ENCODE measurements around the gene KCNIP1.

KCNIP1 gene

GRCh38 chr5:170732685-170733084 lies 228.9 kb downstream of the KCNIP1 start:
- no peak overlapping the region for H3K4me2 ChIP-seq (ENCODE audit: low read depth, low read length, poor library complexity, severe bottlenecking)
- no peaks in the 10 kb centered on the region for H3F3A ChIP-seq (ENCODE audit: insufficient read depth)
- H3K9me3 ChIP-seq (ENCODE audit: insufficient read depth, low read length), result no peaks in the 10 kb centered on the region
- no peaks in the 10 kb centered on the region for H3K79me2 ChIP-seq (ENCODE audit: insufficient read depth, low read length)
- H3K36me3 ChIP-seq (ENCODE audit: low read length), result no peaks in the 10 kb centered on the region
- no peak overlapping the region for H3K4me3 ChIP-seq (ENCODE audit: insufficient read depth, low read length, poor library complexity, severe bottlenecking)
- TF ChIP-seq CTCF (IDR thresholded peaks at IDR 0.05; ENCODE audit: insufficient read depth, low read length, poor library complexity, severe bottlenecking) (no peak), EZH2phosphoT487 (conservative IDR thresholded peaks at IDR 0.05; ENCODE audit: low read length) (no peak)
- no peak overlapping the region for H2AFZ ChIP-seq (ENCODE audit: low read depth, low read length, severe bottlenecking)
- no peak overlapping the region for H3K9ac ChIP-seq (ENCODE audit: low read length)
- H3K27me3 ChIP-seq (ENCODE audit: low read length), result no peaks in the 10 kb centered on the region; the same call in 1 of the 2 replicates
- no peak overlapping the region for H3K27ac ChIP-seq (ENCODE audit: low read depth, low read length)
- H3K9me2 ChIP-seq (replicated peaks; ENCODE audit: insufficient read depth, low read length), result no peaks in the 10 kb centered on the region
- no peaks in the 10 kb centered on the region for H4K20me1 ChIP-seq (ENCODE audit: low read depth, low read length)

GRCh38 chr5:170736966-170737365 lies 233.1 kb downstream of the KCNIP1 start:
- Histone ChIP-seq H3K79me2 (ENCODE audit: insufficient read depth, low read length) (no peaks in the 10 kb centered on the region), H3F3A (ENCODE audit: insufficient read depth) (no peaks in the 10 kb centered on the region), H3K36me3 (ENCODE audit: low read length) (no peaks in the 10 kb centered on the region), H3K9me2 (replicated peaks; ENCODE audit: insufficient read depth, low read length) (no peaks in the 10 kb centered on the region), H3K4me3 (ENCODE audit: insufficient read depth, low read length, poor library complexity, severe bottlenecking) (no peak overlapping the region), H2AFZ (ENCODE audit: low read depth, low read length, severe bottlenecking) (no peak overlapping the region), H3K4me2 (ENCODE audit: low read depth, low read length, poor library complexity, severe bottlenecking) (no peak overlapping the region), H3K9me3 (ENCODE audit: insufficient read depth, low read length) (no peaks in the 10 kb centered on the region), H4K20me1 (ENCODE audit: low read depth, low read length) (no peaks in the 10 kb centered on the region), H3K27me3 (ENCODE audit: low read length) (no peaks in the 10 kb centered on the region; the same call in 1 of the 2 replicates), H3K27ac (ENCODE audit: low read depth, low read length) (no peak overlapping the region), H3K9ac (ENCODE audit: low read length) (no peak overlapping the region)
- no peak for TF ChIP-seq EZH2phosphoT487 (conservative IDR thresholded peaks at IDR 0.05; ENCODE audit: low read length)
- no peak for TF ChIP-seq CTCF (IDR thresholded peaks at IDR 0.05; ENCODE audit: insufficient read depth, low read length, poor library complexity, severe bottlenecking)

- Histone ChIP-seq H3K27ac (ENCODE audit: low read depth, low read length) (no peak overlapping the region), H3K36me3 (ENCODE audit: low read length) (no peaks in the 10 kb centered on the region), H3K4me3 (ENCODE audit: insufficient read depth, low read length, poor library complexity, severe bottlenecking) (no peak overlapping the region), H3K79me2 (ENCODE audit: insufficient read depth, low read length) (no peaks in the 10 kb centered on the region), H3K9ac (ENCODE audit: low read length) (no peak overlapping the region), H3K9me2 (replicated peaks; ENCODE audit: insufficient read depth, low read length) (no peaks in the 10 kb centered on the region), H4K20me1 (ENCODE audit: low read depth, low read length) (no peaks in the 10 kb centered on the region), H3K9me3 (ENCODE audit: insufficient read depth, low read length) (no peaks in the 10 kb centered on the region), H3K27me3 (ENCODE audit: low read length) (no peaks in the 10 kb centered on the region; the same call in 1 of the 2 replicates), H2AFZ (ENCODE audit: low read depth, low read length, severe bottlenecking) (no peak overlapping the region), H3K4me2 (ENCODE audit: low read depth, low read length, poor library complexity, severe bottlenecking) (no peak overlapping the region), H3F3A (ENCODE audit: insufficient read depth) (no peaks in the 10 kb centered on the region)
- TF ChIP-seq EZH2phosphoT487 (conservative IDR thresholded peaks at IDR 0.05; ENCODE audit: low read length) (no peak), CTCF (IDR thresholded peaks at IDR 0.05; ENCODE audit: insufficient read depth, low read length, poor library complexity, severe bottlenecking) (no peak)
These were observed 233.8 kb downstream of the KCNIP1 start for GRCh38 chr5:170737591-170737990.

All from SU-DHL-6 (cell line).